Astrocyte of the cerebellum (primary cell): Measurements from ENCODE around the gene LHX5.

Experiments used
- DNase-seq: peaks from one replicate; pipeline ENCODE4 v3.0.0-alpha.2; 2011; ENCODE audit warnings: low read depth
- H3K4me3 ChIP-seq: 2 replicates; pipeline ENCODE4 v1.5.1; 2011; ENCODE audit warnings: mild to moderate bottlenecking, low read depth, low read length, moderate library complexity
- CTCF ChIP-seq: IDR thresholded peaks from 2 replicates; pipeline ENCODE4 v1.5.1; 2012; ENCODE audit warnings: low read length, low read depth, moderate library complexity, mild to moderate bottlenecking; ENCODE audit errors: missing control alignments
- in situ Hi-C: cut with HindIII; loops from 2 replicates; pipeline ENCODE4 v1.10.0; 2017; ENCODE audit warnings: low sequenced_read_pairs

The LHX5 gene

GRCh38 chr12:113445544-113446171, 26.0 kb downstream of the LHX5 start:
- H3K4me3 ChIP-seq, result no peak overlapping the region
- DNase-seq, result no peak
- in situ Hi-C loops, result no loop called here
- TF ChIP-seq CTCF, result no peak

- no peak for TF ChIP-seq CTCF
- DNase-seq, result no peak
- in situ Hi-C loops, result no loop called here
- H3K4me3 ChIP-seq, result no peak overlapping the region
Measured at GRCh38 chr12:113443030-113443539, 28.6 kb downstream of the LHX5 start.

GRCh38 chr12:113440947-113441782, 30.5 kb downstream of the LHX5 start:
- TF ChIP-seq CTCF, result no peak
- no peak for DNase-seq
- no peak overlapping the region for H3K4me3 ChIP-seq
- in situ Hi-C loops, result no loop called here

- no peak overlapping the region for H3K4me3 ChIP-seq
- no peak for TF ChIP-seq CTCF
- no peak for DNase-seq
- in situ Hi-C loops, result no loop called here
Measured at GRCh38 chr12:113440336-113440735, 31.3 kb downstream of the LHX5 start.

GRCh38 chr12:113439606-113440030, 32.1 kb downstream of the LHX5 start:
- no peak for DNase-seq
- no peak overlapping the region for H3K4me3 ChIP-seq
- in situ Hi-C loops, result no loop called here

GRCh38 chr12:113439301-113439597, 32.4 kb downstream of the LHX5 start:
- H3K4me3 ChIP-seq, result no peak overlapping the region
- in situ Hi-C loops, result no loop called here
- DNase-seq, result no peak
- no peak for TF ChIP-seq CTCF

More at GRCh38 chr12:113439606-113440030, 32.1 kb downstream of the LHX5 start:
- peak; percentile 74 for TF ChIP-seq CTCF
